Adipocyte (in vitro differentiated cells): Measurements from ENCODE around the gene FGF5.
"Not testable (repeated sequence)": the region's sequence is repeated elsewhere in the genome, so short reads cannot be mapped to it uniquely, and the experiment has no call there.

Experiments
- DNase-seq: peaks from one replicate; pipeline ENCODE4 v3.0.0-alpha.2; 2015; ENCODE audit warnings: low read depth
- H3K27me3 ChIP-seq: replicated peaks from 2 replicates; pipeline ENCODE4 v1.7.0; 2013; ENCODE audit warnings: mild to moderate bottlenecking, low read length, moderate library complexity; ENCODE audit not compliant: control insufficient read depth, insufficient read depth
- H3K36me3 ChIP-seq: 2 replicates; pipeline ENCODE4 v1.7.0; 2013; ENCODE audit warnings: low read length, mild to moderate bottlenecking, moderate library complexity; ENCODE audit not compliant: control insufficient read depth, insufficient read depth, severe bottlenecking
- H3K4me1 ChIP-seq: 2 replicates; pipeline ENCODE4 v1.7.0; 2013; ENCODE audit warnings: mild to moderate bottlenecking, low read length, moderate library complexity; ENCODE audit not compliant: control insufficient read depth, insufficient read depth
- H3K4me3 ChIP-seq: 2 replicates; pipeline ENCODE4 v1.7.0; 2013; ENCODE audit warnings: mild to moderate bottlenecking, low read length, moderate library complexity
- H3K9ac ChIP-seq: 2 replicates; pipeline ENCODE4 v1.7.0; 2013; ENCODE audit warnings: mild to moderate bottlenecking, low read length, moderate library complexity
- H3K9me3 ChIP-seq: 2 replicates; pipeline ENCODE4 v1.7.0; 2013; ENCODE audit warnings: mild to moderate bottlenecking, low read length, moderate library complexity; ENCODE audit not compliant: control insufficient read depth

The FGF5 gene

DNA sequence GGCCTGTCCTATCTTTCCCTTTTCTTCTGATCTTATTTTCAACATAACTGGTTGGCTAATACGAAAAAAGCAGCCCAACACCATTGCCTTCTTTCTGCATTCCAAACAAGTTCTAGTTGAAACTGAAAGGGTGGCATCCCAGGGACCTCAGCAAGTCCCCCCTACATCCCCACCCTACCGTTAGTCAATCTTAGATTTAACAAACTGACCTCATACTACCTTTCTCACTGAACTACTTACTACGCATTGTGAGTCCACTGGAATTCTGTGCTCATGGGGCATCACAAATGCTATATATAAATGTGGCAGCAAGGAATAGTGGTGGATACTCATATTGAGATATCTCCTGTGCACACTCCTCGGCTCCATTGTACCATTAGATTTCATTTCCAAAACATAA, 33.1 kb upstream of the FGF5 start:
- no peak overlapping the region for H3K4me3 ChIP-seq
- H3K27me3 ChIP-seq, result no peaks in the 10 kb centered on the region
- H3K9ac ChIP-seq, result no peak overlapping the region
- peaks cover 21% of the 10 kb centered on the region for H3K4me1 ChIP-seq
- no peaks in the 10 kb centered on the region for H3K9me3 ChIP-seq
- DNase-seq, result no peak
- H3K36me3 ChIP-seq, result no peaks in the 10 kb centered on the region

- no peak overlapping the region for H3K4me3 ChIP-seq
- no peaks in the 10 kb centered on the region for H3K27me3 ChIP-seq
- DNase-seq, result peak; percentile 68
- H3K4me1 ChIP-seq, result peaks cover 35% of the 10 kb centered on the region
- no peaks in the 10 kb centered on the region for H3K9me3 ChIP-seq
- no peak overlapping the region for H3K9ac ChIP-seq
- no peaks in the 10 kb centered on the region for H3K36me3 ChIP-seq
These were observed 31.0 kb upstream of the FGF5 start for GRCh38 chr4:80235451-80235850.

- DNase-seq, result peak; percentile 87
- H3K4me1 ChIP-seq, result peaks cover 36% of the 10 kb centered on the region
- H3K9ac ChIP-seq, result peak overlapping the region; percentile 62
- no peaks in the 10 kb centered on the region for H3K27me3 ChIP-seq
- no peaks in the 10 kb centered on the region for H3K9me3 ChIP-seq
- H3K4me3 ChIP-seq, result peak overlapping the region; percentile 65
- no peaks in the 10 kb centered on the region for H3K36me3 ChIP-seq
These were observed 28.5 kb upstream of the FGF5 start for GRCh38 chr4:80237992-80238391.

DNA sequence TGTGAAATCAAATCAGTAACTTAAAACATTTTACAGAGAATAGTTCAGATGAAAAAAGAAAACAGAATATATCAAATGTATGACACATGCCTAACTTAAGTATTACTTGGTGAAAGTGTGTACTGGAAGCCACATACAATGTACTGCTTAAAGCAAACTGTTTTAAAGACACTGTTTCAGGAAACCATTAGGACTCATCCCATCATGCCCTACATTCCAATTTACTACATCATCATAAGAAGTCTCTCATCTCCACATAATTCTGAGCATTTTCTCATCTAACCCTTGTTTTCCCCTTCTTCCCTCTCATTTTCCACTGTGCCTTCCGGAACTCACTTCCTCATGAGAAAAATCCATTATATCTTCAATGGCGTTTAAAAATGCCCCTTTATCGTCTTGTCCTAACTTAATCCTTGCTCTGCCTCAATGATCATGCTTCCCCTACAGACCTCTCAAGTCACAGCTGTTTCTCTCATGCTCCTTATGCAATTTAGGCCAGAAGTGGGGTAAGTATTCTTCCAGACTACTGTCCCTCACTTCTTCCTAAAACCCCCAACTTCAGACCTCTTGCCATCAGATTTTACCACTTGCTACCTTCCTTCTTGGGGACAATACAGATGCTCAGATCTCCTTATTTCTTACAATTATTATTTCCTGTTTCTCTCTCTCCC, 26.8 kb upstream of the FGF5 start:
- Histone ChIP-seq H3K9ac (no peak overlapping the region), H3K27me3 (no peaks in the 10 kb centered on the region), H3K36me3 (no peaks in the 10 kb centered on the region), H3K4me1 (peaks cover 29% of the 10 kb centered on the region), H3K9me3 (no peaks in the 10 kb centered on the region), H3K4me3 (no peak overlapping the region)
- DNase-seq, result no peak

DNA sequence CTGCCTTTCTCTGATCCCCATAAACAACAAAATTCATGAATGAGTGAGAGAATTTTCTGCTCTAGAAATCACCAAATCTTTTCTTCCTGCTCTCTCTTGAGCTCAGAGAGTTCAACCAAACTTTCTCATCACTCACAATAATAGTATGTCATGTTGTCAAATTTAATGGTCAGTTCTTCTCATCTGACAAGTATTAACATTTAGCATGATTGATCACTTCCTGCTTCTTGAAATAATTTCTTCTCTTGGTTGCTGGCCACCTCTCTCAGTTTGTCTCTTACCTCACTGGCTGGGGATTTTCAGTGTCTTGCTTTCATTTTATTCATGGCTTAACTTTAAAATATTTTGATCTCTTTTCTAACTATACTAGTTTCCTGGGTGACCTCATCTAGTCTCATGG, 25.5 kb upstream of the FGF5 start:
- Histone ChIP-seq H3K9me3 (no peaks in the 10 kb centered on the region), H3K4me1 (peaks cover 26% of the 10 kb centered on the region), H3K27me3 (no peaks in the 10 kb centered on the region), H3K36me3 (no peaks in the 10 kb centered on the region), H3K4me3 (no peak overlapping the region), H3K9ac (no peak overlapping the region)
- peak; percentile 35 for DNase-seq

GRCh38 chr4:80243274-80244018, 23.0 kb upstream of the FGF5 start:
- H3K36me3 ChIP-seq, result no peaks in the 10 kb centered on the region
- H3K4me3 ChIP-seq, result no peak overlapping the region
- DNase-seq, result no peak
- no peak overlapping the region for H3K9ac ChIP-seq
- H3K4me1 ChIP-seq, result peaks cover 15% of the 10 kb centered on the region
- H3K9me3 ChIP-seq, result no peaks in the 10 kb centered on the region
- H3K27me3 ChIP-seq, result no peaks in the 10 kb centered on the region

DNA sequence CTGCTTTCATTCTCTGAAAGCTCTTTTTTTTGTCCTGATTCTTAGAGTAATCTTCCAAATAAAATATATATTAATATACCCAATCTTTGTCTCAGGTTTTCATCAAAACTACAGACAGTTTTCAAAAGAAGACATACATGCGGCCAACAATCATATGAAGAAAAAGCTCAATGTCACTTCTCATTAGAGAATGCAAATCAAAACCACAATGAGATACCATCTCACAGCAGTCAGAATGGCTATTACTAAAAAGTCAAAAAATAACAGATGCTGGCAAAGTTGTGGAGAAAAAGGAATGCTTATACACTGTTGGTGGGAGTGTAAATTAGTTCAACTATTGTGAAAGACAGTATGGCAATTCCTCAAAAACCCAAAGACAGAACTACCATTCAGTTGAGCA, 19.0 kb upstream of the FGF5 start:
- H3K4me1 ChIP-seq, H3K27me3 ChIP-seq, DNase-seq, H3K9ac ChIP-seq, H3K36me3 ChIP-seq, H3K4me3 ChIP-seq, H3K9me3 ChIP-seq: not testable (repeated sequence)

- Histone ChIP-seq H3K4me1 (peaks cover 5% of the 10 kb centered on the region), H3K9me3 (no peaks in the 10 kb centered on the region)
- DNase-seq, result no peak
These were observed 17.3 kb upstream of the FGF5 start for GRCh38 chr4:80249144-80249543.

DNA sequence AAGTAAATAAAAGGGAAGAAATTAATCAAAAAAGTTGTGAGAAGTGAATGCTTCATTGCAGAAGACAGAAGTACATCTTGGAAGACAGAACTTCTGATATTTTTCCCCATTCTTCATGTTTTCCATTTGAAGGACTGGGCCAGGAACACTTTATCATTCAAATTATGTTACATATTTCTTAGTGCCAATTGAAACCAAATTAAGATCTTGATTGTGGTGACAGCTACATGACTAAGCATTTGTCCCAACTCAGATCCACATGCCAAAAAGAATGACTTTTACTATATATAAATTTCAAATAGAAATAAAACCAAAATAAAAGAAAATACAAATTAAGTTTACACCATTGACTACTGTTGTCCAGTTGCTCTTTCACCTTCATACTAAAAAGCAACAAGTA, 14.0 kb upstream of the FGF5 start:
- no peak for DNase-seq
- no peaks in the 10 kb centered on the region for H3K36me3 ChIP-seq
- H3K4me3 ChIP-seq, result no peak overlapping the region
- no peaks in the 10 kb centered on the region for H3K27me3 ChIP-seq
- H3K9me3 ChIP-seq, result no peaks in the 10 kb centered on the region
- no peak overlapping the region for H3K9ac ChIP-seq
- H3K4me1 ChIP-seq, result peaks cover 8% of the 10 kb centered on the region

More at GRCh38 chr4:80249144-80249543, 17.3 kb upstream of the FGF5 start:
- Histone ChIP-seq H3K36me3 (no peaks in the 10 kb centered on the region), H3K4me3 (no peak overlapping the region), H3K27me3 (no peaks in the 10 kb centered on the region), H3K9ac (no peak overlapping the region)

DNA sequence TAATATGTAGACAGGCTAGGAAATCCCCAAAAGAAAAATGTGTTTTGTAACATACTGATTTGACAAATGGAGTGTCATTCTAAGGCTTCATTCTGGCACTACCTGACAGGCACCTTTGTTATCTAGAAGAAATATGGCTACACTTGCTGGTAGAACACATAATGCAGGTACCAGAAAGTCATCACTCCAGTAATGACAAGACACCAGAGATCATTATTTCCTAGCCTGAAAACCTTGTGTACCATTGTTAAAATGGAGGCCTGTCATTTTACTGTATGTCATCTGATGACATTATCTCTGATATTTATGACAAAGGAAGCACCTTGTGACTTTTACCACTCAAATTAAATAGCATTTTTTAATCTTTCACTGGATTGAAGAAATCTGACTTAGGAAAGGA, 13.5 kb upstream of the FGF5 start:
- Histone ChIP-seq H3K9me3 (no peaks in the 10 kb centered on the region), H3K27me3 (no peaks in the 10 kb centered on the region), H3K36me3 (no peaks in the 10 kb centered on the region), H3K4me1 (peaks cover 8% of the 10 kb centered on the region), H3K4me3 (no peak overlapping the region), H3K9ac (no peak overlapping the region)
- no peak for DNase-seq

DNA sequence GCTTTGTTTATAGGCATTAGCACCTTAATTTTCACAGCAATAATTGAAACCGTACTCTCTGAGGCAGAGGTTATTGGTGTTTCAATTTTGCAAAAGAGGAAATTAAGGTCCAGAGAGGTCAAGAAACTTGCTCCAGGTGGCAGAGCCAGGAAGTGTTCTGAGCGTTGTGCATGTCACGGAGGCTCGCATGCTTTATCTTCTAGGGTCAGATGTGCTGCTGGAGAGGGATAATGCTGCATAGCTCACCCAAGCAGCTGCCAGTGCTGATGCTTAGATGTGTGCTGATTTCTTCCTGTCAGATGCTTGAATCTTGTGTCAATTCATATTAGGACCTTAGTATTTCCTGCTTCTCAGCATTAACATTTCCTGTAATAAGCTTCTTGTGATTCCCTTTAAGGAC, 13.0 kb upstream of the FGF5 start:
- no peak for DNase-seq
- no peaks in the 10 kb centered on the region for H3K27me3 ChIP-seq
- no peak overlapping the region for H3K9ac ChIP-seq
- peaks cover 8% of the 10 kb centered on the region for H3K4me1 ChIP-seq
- no peak overlapping the region for H3K4me3 ChIP-seq
- no peaks in the 10 kb centered on the region for H3K36me3 ChIP-seq
- H3K9me3 ChIP-seq, result no peaks in the 10 kb centered on the region
